ENCODE measurements around the gene OR5B3.

DNA sequence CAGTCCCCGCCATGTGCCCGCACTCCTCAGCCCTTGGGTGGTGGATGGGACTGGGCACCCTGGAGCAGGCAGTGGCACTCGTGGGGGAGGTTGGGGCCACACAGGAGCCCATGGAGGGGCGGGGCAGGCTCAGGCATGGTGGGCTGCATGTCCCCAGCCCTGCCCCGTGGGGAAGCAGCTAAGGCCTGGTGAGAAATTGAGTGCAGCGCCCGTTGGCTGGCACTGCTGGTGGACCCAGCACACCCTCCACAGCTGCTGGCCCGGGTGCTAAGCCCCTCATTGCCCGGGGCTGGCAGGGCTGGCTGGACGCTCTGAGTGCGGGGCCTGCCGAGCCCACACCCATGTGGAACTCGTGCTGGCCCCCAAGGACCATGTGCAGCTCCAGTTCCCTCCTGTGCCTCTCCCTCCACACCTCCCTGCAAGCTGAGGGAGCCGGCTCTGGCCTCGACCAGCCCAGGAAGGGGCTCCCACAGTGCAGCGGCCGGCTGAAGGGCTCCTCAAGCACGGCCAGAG is 16.1 kb downstream of the OR5B3 start:
- TF ChIP-seq POLR2A (IDR thresholded peaks at IDR 0.05; ENCODE audit: low read length): no peak
- TF ChIP-seq GATA1 (IDR thresholded peaks at IDR 0.05; ENCODE audit: low read depth, low read length): no peak

Data from erythroblast (primary cell).